GM12873 (cell line): ENCODE data around the gene ISYNA1.

ENCODE experiments used
- CTCF ChIP-seq: IDR thresholded peaks from 2 replicates; pipeline ENCODE4 v1.5.1; 2012; ENCODE audit warnings: low read depth, mild to moderate bottlenecking, moderate library complexity, low read length, control low read depth; ENCODE audit not compliant: insufficient read depth; ENCODE audit errors: missing control alignments

ISYNA1 gene

GRCh38 chr19:18465964-18466339 lies 28.0 kb upstream of the ISYNA1 start:
- TF ChIP-seq CTCF: no peak

GRCh38 chr19:18465214-18465963 lies 27.5 kb upstream of the ISYNA1 start:
- no peak for TF ChIP-seq CTCF

- no peak for TF ChIP-seq CTCF
Measured at GRCh38 chr19:18464646-18465045, 26.7 kb upstream of the ISYNA1 start.

- no peak for TF ChIP-seq CTCF
Measured at GRCh38 chr19:18461471-18461870, 23.5 kb upstream of the ISYNA1 start.

GRCh38 chr19:18460900-18461299 lies 23.0 kb upstream of the ISYNA1 start:
- TF ChIP-seq CTCF: no peak

- no peak for TF ChIP-seq CTCF
Measured at GRCh38 chr19:18457483-18458331, 19.8 kb upstream of the ISYNA1 start.

GRCh38 chr19:18456974-18457373 lies 19.0 kb upstream of the ISYNA1 start:
- no peak for TF ChIP-seq CTCF
